ENCODE measurements around the gene MEGF6.

MEGF6 gene

GRCh38 chr1:3516911-3517675, 94.2 kb downstream of the MEGF6 start:
- no peak for DNase-seq

GRCh38 chr1:3516481-3516869, 94.8 kb downstream of the MEGF6 start:
- no peak for DNase-seq

- DNase-seq = no peak
Measured at GRCh38 chr1:3515774-3516480, 95.4 kb downstream of the MEGF6 start.

- DNase-seq = no peak
Measured at GRCh38 chr1:3515272-3515671, 96.0 kb downstream of the MEGF6 start.

GRCh38 chr1:3514404-3514803, 96.9 kb downstream of the MEGF6 start:
- no peak for DNase-seq

GRCh38 chr1:3511856-3512255, 99.5 kb downstream of the MEGF6 start:
- no peak for DNase-seq

GRCh38 chr1:3511306-3511705, 100.0 kb downstream of the MEGF6 start:
- no peak for DNase-seq

GRCh38 chr1:3510956-3511250, 100.4 kb downstream of the MEGF6 start:
- DNase-seq = no peak

GRCh38 chr1:3510136-3510955, 101.0 kb downstream of the MEGF6 start:
- no peak for DNase-seq

GRCh38 chr1:3509721-3510120, 101.6 kb downstream of the MEGF6 start:
- DNase-seq = no peak

- DNase-seq = no peak
Measured at GRCh38 chr1:3508757-3509415, 102.4 kb downstream of the MEGF6 start.

- DNase-seq = no peak
Measured at GRCh38 chr1:3507636-3508275, 103.6 kb downstream of the MEGF6 start.

- no peak for DNase-seq
Measured at GRCh38 chr1:3506943-3507342, 104.4 kb downstream of the MEGF6 start.

GRCh38 chr1:3506041-3506440, 105.3 kb downstream of the MEGF6 start:
- DNase-seq = no peak

GRCh38 chr1:3505161-3505560, 106.1 kb downstream of the MEGF6 start:
- DNase-seq = no peak

GRCh38 chr1:3504822-3505153, 106.5 kb downstream of the MEGF6 start:
- DNase-seq = no peak

- DNase-seq = no peak
Measured at GRCh38 chr1:3504151-3504821, 107.0 kb downstream of the MEGF6 start.

GRCh38 chr1:3503525-3503886, 107.8 kb downstream of the MEGF6 start:
- no peak for DNase-seq

- DNase-seq = no peak
Measured at GRCh38 chr1:3502641-3503524, 108.4 kb downstream of the MEGF6 start.

GRCh38 chr1:3501856-3502640, 109.3 kb downstream of the MEGF6 start:
- DNase-seq = no peak

GRCh38 chr1:3501437-3501836, 109.9 kb downstream of the MEGF6 start:
- DNase-seq = no peak
